ENCODE measurements around the gene LTN1.

Gene LTN1

GRCh38 chr21:28899744-28900143 is 92.9 kb downstream of the LTN1 start:
- no peak overlapping the region for H3K4me3 ChIP-seq (ENCODE audit: low read length, poor library complexity, severe bottlenecking)
- no peaks in the 10 kb centered on the region for H3K79me2 ChIP-seq (ENCODE audit: insufficient read depth, low read length)
- H3K4me2 ChIP-seq (ENCODE audit: low read depth, low read length, poor library complexity, severe bottlenecking) = no peak overlapping the region
- no peaks in the 10 kb centered on the region for H3K9me3 ChIP-seq (ENCODE audit: insufficient read depth, low read depth, low read length)
- H3F3A ChIP-seq (ENCODE audit: low read depth) = no peaks in the 10 kb centered on the region
- H3K9ac ChIP-seq (ENCODE audit: low read depth, low read length, poor library complexity, severe bottlenecking) = no peak overlapping the region
- TF ChIP-seq, protein P1, sequence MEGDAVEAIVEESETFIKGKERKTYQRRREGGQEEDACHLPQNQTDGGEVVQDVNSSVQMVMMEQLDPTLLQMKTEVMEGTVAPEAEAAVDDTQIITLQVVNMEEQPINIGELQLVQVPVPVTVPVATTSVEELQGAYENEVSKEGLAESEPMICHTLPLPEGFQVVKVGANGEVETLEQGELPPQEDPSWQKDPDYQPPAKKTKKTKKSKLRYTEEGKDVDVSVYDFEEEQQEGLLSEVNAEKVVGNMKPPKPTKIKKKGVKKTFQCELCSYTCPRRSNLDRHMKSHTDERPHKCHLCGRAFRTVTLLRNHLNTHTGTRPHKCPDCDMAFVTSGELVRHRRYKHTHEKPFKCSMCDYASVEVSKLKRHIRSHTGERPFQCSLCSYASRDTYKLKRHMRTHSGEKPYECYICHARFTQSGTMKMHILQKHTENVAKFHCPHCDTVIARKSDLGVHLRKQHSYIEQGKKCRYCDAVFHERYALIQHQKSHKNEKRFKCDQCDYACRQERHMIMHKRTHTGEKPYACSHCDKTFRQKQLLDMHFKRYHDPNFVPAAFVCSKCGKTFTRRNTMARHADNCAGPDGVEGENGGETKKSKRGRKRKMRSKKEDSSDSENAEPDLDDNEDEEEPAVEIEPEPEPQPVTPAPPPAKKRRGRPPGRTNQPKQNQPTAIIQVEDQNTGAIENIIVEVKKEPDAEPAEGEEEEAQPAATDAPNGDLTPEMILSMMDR (conservative IDR thresholded peaks at IDR 0.05; ENCODE audit: low read length) = no peak
- TF ChIP-seq EZH2phosphoT487 (IDR thresholded peaks at IDR 0.05; ENCODE audit: borderline replicate concordance) = no peak
- no peaks in the 10 kb centered on the region for H3K27me3 ChIP-seq (ENCODE audit: insufficient read depth, low read length, poor library complexity, severe bottlenecking)
- no peaks in the 10 kb centered on the region for H3K9me2 ChIP-seq (replicated peaks; ENCODE audit: low read depth, low read length)
- no peaks in the 10 kb centered on the region for H4K20me1 ChIP-seq (ENCODE audit: insufficient read depth, low read length, poor library complexity, severe bottlenecking)
- H3K4me1 ChIP-seq (ENCODE audit: insufficient read depth, low read length, poor library complexity, severe bottlenecking) = no peaks in the 10 kb centered on the region
- H3K36me3 ChIP-seq (ENCODE audit: insufficient read depth, low read length) = no peaks in the 10 kb centered on the region
- H2AFZ ChIP-seq (ENCODE audit: low read length) = no peak overlapping the region

GRCh38 chr21:28899220-28899619 is 93.5 kb downstream of the LTN1 start:
- TF ChIP-seq, protein P1 (conservative IDR thresholded peaks at IDR 0.05; ENCODE audit: low read length) = no peak
- TF ChIP-seq EZH2phosphoT487 (IDR thresholded peaks at IDR 0.05; ENCODE audit: borderline replicate concordance) = no peak
- Histone ChIP-seq H3K79me2 (ENCODE audit: insufficient read depth, low read length) (no peaks in the 10 kb centered on the region), H3K4me1 (ENCODE audit: insufficient read depth, low read length, poor library complexity, severe bottlenecking) (no peaks in the 10 kb centered on the region), H3K9me2 (replicated peaks; ENCODE audit: low read depth, low read length) (no peaks in the 10 kb centered on the region), H3K4me3 (ENCODE audit: low read length, poor library complexity, severe bottlenecking) (no peak overlapping the region), H3K4me2 (ENCODE audit: low read depth, low read length, poor library complexity, severe bottlenecking) (no peak overlapping the region), H3K27me3 (ENCODE audit: insufficient read depth, low read length, poor library complexity, severe bottlenecking) (no peaks in the 10 kb centered on the region), H3K9me3 (ENCODE audit: insufficient read depth, low read depth, low read length) (no peaks in the 10 kb centered on the region), H4K20me1 (ENCODE audit: insufficient read depth, low read length, poor library complexity, severe bottlenecking) (no peaks in the 10 kb centered on the region), H3F3A (ENCODE audit: low read depth) (no peaks in the 10 kb centered on the region), H2AFZ (ENCODE audit: low read length) (no peak overlapping the region), H3K9ac (ENCODE audit: low read depth, low read length, poor library complexity, severe bottlenecking) (no peak overlapping the region), H3K36me3 (ENCODE audit: insufficient read depth, low read length) (no peaks in the 10 kb centered on the region)

DNA sequence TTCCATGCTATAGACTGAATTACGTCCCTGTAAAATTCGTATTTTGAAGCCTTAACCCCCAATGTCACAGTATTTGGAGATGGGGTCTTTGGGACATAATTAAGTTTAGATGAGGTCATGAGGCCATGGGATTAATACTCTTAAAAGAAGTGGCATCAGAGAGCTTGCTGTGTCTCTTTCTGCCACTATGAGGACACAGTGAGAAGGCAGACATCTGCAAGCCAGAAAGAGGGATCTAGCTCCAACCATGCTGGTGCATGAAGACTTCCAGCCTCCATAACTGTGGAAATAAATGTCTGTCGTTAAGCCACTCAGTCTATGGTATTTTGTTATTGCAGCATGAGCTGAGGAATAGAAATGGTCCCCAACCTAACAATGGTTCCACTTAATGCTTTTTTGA is 99.0 kb downstream of the LTN1 start:
- Histone ChIP-seq H3K4me3 (ENCODE audit: low read length, poor library complexity, severe bottlenecking) (no peak overlapping the region), H3K27me3 (ENCODE audit: insufficient read depth, low read length, poor library complexity, severe bottlenecking) (peaks cover 21% of the 10 kb centered on the region), H2AFZ (ENCODE audit: low read length) (no peak overlapping the region), H3K79me2 (ENCODE audit: insufficient read depth, low read length) (no peaks in the 10 kb centered on the region), H3K9ac (ENCODE audit: low read depth, low read length, poor library complexity, severe bottlenecking) (no peak overlapping the region), H3K4me1 (ENCODE audit: insufficient read depth, low read length, poor library complexity, severe bottlenecking) (no peaks in the 10 kb centered on the region), H3K9me3 (ENCODE audit: insufficient read depth, low read depth, low read length) (no peaks in the 10 kb centered on the region), H3F3A (ENCODE audit: low read depth) (no peaks in the 10 kb centered on the region), H3K36me3 (ENCODE audit: insufficient read depth, low read length) (no peaks in the 10 kb centered on the region), H3K9me2 (replicated peaks; ENCODE audit: low read depth, low read length) (no peaks in the 10 kb centered on the region), H3K4me2 (ENCODE audit: low read depth, low read length, poor library complexity, severe bottlenecking) (no peak overlapping the region), H4K20me1 (ENCODE audit: insufficient read depth, low read length, poor library complexity, severe bottlenecking) (no peaks in the 10 kb centered on the region)
- TF ChIP-seq EZH2phosphoT487 (IDR thresholded peaks at IDR 0.05; ENCODE audit: borderline replicate concordance) = no peak
- TF ChIP-seq, protein P1 (conservative IDR thresholded peaks at IDR 0.05; ENCODE audit: low read length) = no peak

Data from Loucy (cell line).